PC-9 (cell line): ENCODE results near the gene PPP1R3D. TPM values are rescaled to one million over a fixed set of nuclear protein-coding genes. Genes with fewer than 3 reads are reported as not detected.
"Not testable (repeated sequence)": the region's sequence is repeated elsewhere in the genome, so short reads cannot be mapped to it uniquely, and the experiment has no call there.

Experiments
- BruUV-seq: library from RNA; stranded (reverse); fragments of 400-500 nt; replicated peaks from 2 replicates; lab custom pipeline; 2021; lab: Mats Ljungman, UMichigan
- CTCF ChIA-PET: fragments of 300-600 bp; sonication (Branson Sonifier 250); formaldehyde crosslinking; loops from one replicate; lab custom pipeline; 2022; ENCODE audit warnings: antibody characterized with exemption; lab: Charles Lee
- POLR2A ChIA-PET: fragments of 300-600 bp; sonication (Branson Sonifier 250); formaldehyde crosslinking; loops from one replicate; lab custom pipeline; 2022; ENCODE audit warnings: antibody characterized with exemption; ENCODE audit not compliant: unreplicated experiment; lab: Charles Lee
- DNase-seq, 2 experiments: peaks; one replicate each; pipeline versions ENCODE4 v3.0.0 to v3.0.0-alpha.2; 2015 to 2022; ENCODE audit warnings: mixed read lengths in 1 of 2
- H2AFZ ChIP-seq: fragments of 200-600 bp; sonication (generic); 2 replicates; pipeline ENCODE4 v1.8.1; 2017; ENCODE audit warnings: antibody characterized with exemption
- H3F3A ChIP-seq: fragments of 200-600 bp; sonication (generic); 2 replicates; pipeline ENCODE4 v1.8.1; 2017; ENCODE audit warnings: antibody characterized with exemption, mild to moderate bottlenecking, low read depth; ENCODE audit not compliant: insufficient read depth
- H3K27ac ChIP-seq: fragments of 200-600 bp; sonication (generic); 2 replicates; pipeline ENCODE4 v1.6.1; 2016; ENCODE audit warnings: mixed run types
- H3K27me3 ChIP-seq: fragments of 200-600 bp; sonication (generic); 2 replicates; pipeline ENCODE4 v1.6.1; 2016; ENCODE audit warnings: low read depth, mixed run types; ENCODE audit not compliant: insufficient read depth
- H3K36me3 ChIP-seq: fragments of 200-600 bp; sonication (generic); 2 replicates; pipeline ENCODE4 v1.6.1; 2016; ENCODE audit warnings: low read depth, mixed run types
- H3K4me1 ChIP-seq: fragments of 200-600 bp; sonication (generic); replicated peaks from 2 replicates; pipeline ENCODE4 v1.6.1; 2016; ENCODE audit warnings: mixed run types; ENCODE audit not compliant: insufficient read depth
- H3K4me2 ChIP-seq: fragments of 200-600 bp; sonication (generic); 2 replicates; pipeline ENCODE4 v1.6.1; 2017; ENCODE audit warnings: mixed run types
- H3K4me3 ChIP-seq: fragments of 200-600 bp; sonication (generic); 2 replicates; pipeline ENCODE4 v1.6.1; 2016; ENCODE audit warnings: mixed run types
- H3K79me2 ChIP-seq: fragments of 200-600 bp; sonication (generic); 2 replicates; pipeline ENCODE4 v1.6.1; 2017; ENCODE audit warnings: low read depth, mixed run types
- H3K9me2 ChIP-seq: fragments of 200-600 bp; sonication (generic); 2 replicates; pipeline ENCODE4 v1.8.1; 2017; ENCODE audit warnings: mild to moderate bottlenecking; ENCODE audit not compliant: insufficient read depth
- H3K9me3 ChIP-seq: fragments of 200-600 bp; sonication (generic); 2 replicates; pipeline ENCODE4 v1.8.1; 2016; ENCODE audit warnings: low read depth; ENCODE audit not compliant: insufficient read depth
- H4K20me1 ChIP-seq: fragments of 200-600 bp; sonication (generic); 2 replicates; pipeline ENCODE4 v1.8.1; 2017; ENCODE audit not compliant: insufficient read depth
- EZH2 ChIP-seq: fragments of 200-600 bp; sonication (generic); IDR thresholded peaks from 2 replicates; pipeline ENCODE4 v1.8.0; 2017; ENCODE audit warnings: antibody characterized with exemption, low read depth
- intact Hi-C: fragments of 100-400 bp; cut with micrococcal nuclease; formaldehyde crosslinking; loops from one replicate; pipeline ENCODE4 v1.10.0; 2022; ENCODE audit not compliant: unreplicated experiment
- total RNA-seq: library from RNA; stranded (reverse); gene quantifications from 2 replicates; pipeline ENCODE4 v1.2.3, GENCODE V29; 2021
- TF ChIP-seq, protein P1 (sequence below): fragments of 200-600 bp; sonication (generic); conservative IDR thresholded peaks from 2 replicates; pipeline ENCODE4 v1.6.1; 2017; ENCODE audit warnings: mixed run types, antibody characterized with exemption, mild to moderate bottlenecking, moderate library complexity

The PPP1R3D gene
- total RNA-seq, 1 experiment from 2014 or later, result 9.9 TPM

DNA sequence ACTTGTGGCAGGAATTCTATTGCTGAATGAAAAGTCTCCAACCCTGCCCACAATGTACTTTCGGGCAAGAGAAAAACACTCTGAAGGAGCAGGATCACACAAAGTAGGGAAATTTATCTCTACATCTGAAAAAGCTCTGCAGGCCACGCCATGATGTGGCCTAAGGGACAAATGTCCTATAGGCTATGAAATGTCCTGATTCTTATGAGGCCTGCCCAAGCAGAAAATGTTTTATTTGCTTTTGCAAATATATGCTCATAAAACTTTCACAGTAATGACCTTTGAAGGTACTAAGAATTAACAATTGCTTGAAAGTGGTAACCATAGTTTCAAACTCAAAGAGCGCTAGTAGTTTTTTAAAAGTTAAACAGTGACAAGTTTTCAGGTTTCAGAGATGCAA lies 37.6 kb downstream of the PPP1R3D start:
- no peak for DNase-seq
- Histone ChIP-seq H3K9me3 (no peaks in the 10 kb centered on the region), H4K20me1 (no peaks in the 10 kb centered on the region), H3K36me3 (no peaks in the 10 kb centered on the region), H3K27ac (no peak overlapping the region), H3K4me3 (no peak overlapping the region), H3F3A (peaks cover 4% of the 10 kb centered on the region; the same call in 1 of the 2 replicates), H3K27me3 (no peaks in the 10 kb centered on the region), H3K79me2 (no peaks in the 10 kb centered on the region), H3K4me2 (no peak overlapping the region), H2AFZ (no peak overlapping the region), H3K9me2 (no peaks in the 10 kb centered on the region), H3K4me1 (no peaks in the 10 kb centered on the region)
- intact Hi-C loops, result no loop called here
- no peak for TF ChIP-seq EZH2
- TF ChIP-seq, protein P1, sequence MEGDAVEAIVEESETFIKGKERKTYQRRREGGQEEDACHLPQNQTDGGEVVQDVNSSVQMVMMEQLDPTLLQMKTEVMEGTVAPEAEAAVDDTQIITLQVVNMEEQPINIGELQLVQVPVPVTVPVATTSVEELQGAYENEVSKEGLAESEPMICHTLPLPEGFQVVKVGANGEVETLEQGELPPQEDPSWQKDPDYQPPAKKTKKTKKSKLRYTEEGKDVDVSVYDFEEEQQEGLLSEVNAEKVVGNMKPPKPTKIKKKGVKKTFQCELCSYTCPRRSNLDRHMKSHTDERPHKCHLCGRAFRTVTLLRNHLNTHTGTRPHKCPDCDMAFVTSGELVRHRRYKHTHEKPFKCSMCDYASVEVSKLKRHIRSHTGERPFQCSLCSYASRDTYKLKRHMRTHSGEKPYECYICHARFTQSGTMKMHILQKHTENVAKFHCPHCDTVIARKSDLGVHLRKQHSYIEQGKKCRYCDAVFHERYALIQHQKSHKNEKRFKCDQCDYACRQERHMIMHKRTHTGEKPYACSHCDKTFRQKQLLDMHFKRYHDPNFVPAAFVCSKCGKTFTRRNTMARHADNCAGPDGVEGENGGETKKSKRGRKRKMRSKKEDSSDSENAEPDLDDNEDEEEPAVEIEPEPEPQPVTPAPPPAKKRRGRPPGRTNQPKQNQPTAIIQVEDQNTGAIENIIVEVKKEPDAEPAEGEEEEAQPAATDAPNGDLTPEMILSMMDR, result no peak
- ChIA-PET CTCF (no interaction called here), POLR2A (no interaction called here)
- BruUV-seq, result no TSS peak

DNA sequence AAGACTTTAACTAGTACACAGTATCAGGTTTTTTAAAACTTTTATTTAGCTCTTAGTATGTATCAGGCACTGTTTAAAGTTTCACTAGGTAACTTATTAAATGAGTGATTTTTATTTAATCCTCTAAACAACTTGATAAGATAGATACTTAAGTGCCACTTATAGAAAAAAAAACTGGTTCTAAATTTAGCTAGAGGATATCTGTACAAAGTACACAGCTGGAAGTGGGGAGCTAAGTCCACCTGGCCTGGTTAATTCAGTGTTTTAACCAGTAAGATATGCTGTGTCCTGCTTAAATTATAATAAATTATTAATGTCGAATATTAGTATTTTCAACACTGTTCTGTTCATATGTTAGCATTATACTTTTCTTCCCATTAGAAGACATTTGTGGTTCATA lies 44.2 kb downstream of the PPP1R3D start:
- POLR2A ChIA-PET, result no interaction called here
- Histone ChIP-seq H3K27me3 (no peaks in the 10 kb centered on the region), H3K4me2 (no peak overlapping the region), H2AFZ (no peak overlapping the region), H3F3A (no peaks in the 10 kb centered on the region), H3K9me2 (no peaks in the 10 kb centered on the region), H3K79me2 (no peaks in the 10 kb centered on the region), H3K4me3 (no peak overlapping the region), H3K9me3 (no peaks in the 10 kb centered on the region), H3K4me1 (no peaks in the 10 kb centered on the region), H4K20me1 (no peaks in the 10 kb centered on the region), H3K27ac (no peak overlapping the region), H3K36me3 (no peaks in the 10 kb centered on the region)
- CTCF ChIA-PET, result no interaction called here
- no TSS peak for BruUV-seq
- intact Hi-C loops, result no loop called here
- no peak for TF ChIP-seq EZH2
- TF ChIP-seq, protein P1, result no peak
- no peak for DNase-seq

DNA sequence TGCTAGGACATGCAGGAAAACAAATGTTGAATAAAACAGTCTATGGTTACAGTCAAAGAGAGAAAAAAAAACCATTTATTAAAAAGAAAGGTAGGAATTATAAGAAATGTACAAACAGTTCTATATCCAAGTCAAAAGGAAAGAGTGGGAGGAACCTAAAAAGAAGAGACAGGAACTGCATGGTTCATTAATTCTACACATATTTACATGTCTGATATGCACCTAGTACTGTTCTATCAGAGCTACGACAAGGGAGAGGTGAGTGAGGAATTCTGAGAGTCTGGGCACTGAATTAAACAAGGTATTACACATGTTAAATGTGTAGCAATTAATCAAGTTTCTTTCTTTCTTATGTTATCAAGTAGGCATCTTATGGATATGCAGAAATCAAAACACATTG lies 48.5 kb downstream of the PPP1R3D start:
- TF ChIP-seq, protein P1, result no peak
- no peak for TF ChIP-seq EZH2
- no peak for DNase-seq
- Histone ChIP-seq H3K4me2 (no peak overlapping the region), H4K20me1 (no peaks in the 10 kb centered on the region), H3K9me2 (no peaks in the 10 kb centered on the region), H3K9me3 (no peaks in the 10 kb centered on the region), H3K36me3 (no peaks in the 10 kb centered on the region), H3K79me2 (no peaks in the 10 kb centered on the region), H3F3A (no peaks in the 10 kb centered on the region), H3K27me3 (no peaks in the 10 kb centered on the region), H2AFZ (no peak overlapping the region), H3K27ac (no peak overlapping the region), H3K4me1 (no peaks in the 10 kb centered on the region), H3K4me3 (no peak overlapping the region)
- BruUV-seq, result no TSS peak
- intact Hi-C loops, result no loop called here
- POLR2A ChIA-PET, result no interaction called here
- CTCF ChIA-PET, result no interaction called here

DNA sequence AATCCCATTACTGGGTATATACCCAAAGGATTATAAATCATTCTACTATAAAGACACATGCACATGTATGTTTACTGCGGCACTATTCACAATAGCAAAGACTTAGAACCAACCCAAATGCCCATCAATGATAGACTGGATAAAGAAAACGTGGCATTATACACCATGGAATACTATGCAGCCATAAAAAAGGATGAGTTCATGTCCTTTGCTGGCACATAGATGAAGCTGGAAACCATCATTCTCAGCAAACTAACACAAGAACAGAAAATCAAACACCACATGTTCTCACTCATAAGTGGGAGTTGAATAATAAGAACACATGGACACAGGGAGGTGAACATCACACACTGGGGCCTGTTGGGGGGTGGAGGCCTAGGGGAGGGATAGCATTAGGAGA lies 50.1 kb downstream of the PPP1R3D start:
- DNase-seq, H3K79me2 ChIP-seq, H3K27me3 ChIP-seq, H3K4me1 ChIP-seq, CTCF ChIA-PET, H3K9me2 ChIP-seq, H3K27ac ChIP-seq, H3K4me2 ChIP-seq, BruUV-seq, H3K36me3 ChIP-seq, intact Hi-C loops, H3K9me3 ChIP-seq, H3K4me3 ChIP-seq, H4K20me1 ChIP-seq, POLR2A ChIA-PET, H3F3A ChIP-seq, H2AFZ ChIP-seq: not testable (repeated sequence)
